ENCODE results near the gene RPS21. TPM values are rescaled to one million over a fixed set of nuclear protein-coding genes. Genes with fewer than 3 reads are reported as not detected.

RPS21 gene
- total and polyA plus RNA-seq, 11 donors = 434 to 3,051 (median 712) TPM

GRCh38 chr20:62415354-62416111 lies 28.6 kb downstream of the RPS21 start:
- intact Hi-C loops (cut with DNase I) = loop anchor here in 4 of 10 donors (10.0 kb wide), 2 partner anchors 79 to 199 kb away; no protein-coding TSS in a partner anchor
- TF ChIP-seq CTCF (IDR thresholded peaks at IDR 0.05) = no peak
- TF ChIP-seq POLR2A (IDR thresholded peaks at IDR 0.05) = no peak

GRCh38 chr20:62416651-62417637 lies 30.0 kb downstream of the RPS21 start:
- ATAC-seq (no peak), DNase-seq (no peak)
- H3K4me3 ChIP-seq = no peak overlapping the region
- H3K27ac ChIP-seq = no peak overlapping the region
- 78 to 83% (median 81%) methylated on average over 41 to 43 of the region's 43 CpGs for WGBS, 4 donors
- no peaks in the 10 kb centered on the region for H3K4me1 ChIP-seq
- intact Hi-C loops (cut with DNase I) = loop anchor here in 4 of 10 donors (10.0 kb wide), 2 partner anchors 78 to 198 kb away; no protein-coding TSS in a partner anchor
- TF ChIP-seq POLR2A (IDR thresholded peaks at IDR 0.05) = no peak
- TF ChIP-seq CTCF (IDR thresholded peaks at IDR 0.05) = no peak
- H3K9me3 ChIP-seq = no peaks in the 10 kb centered on the region
- peaks cover 0 to 4% (median 0%) of the 10 kb centered on the region in 9 donors for H3K27me3 ChIP-seq
- no peaks in the 10 kb centered on the region for H3K36me3 ChIP-seq

More at GRCh38 chr20:62415354-62416111, 28.6 kb downstream of the RPS21 start:
- Histone ChIP-seq H3K36me3 (no peaks in the 10 kb centered on the region), H3K9me3 (no peaks in the 10 kb centered on the region), H3K27me3 (peaks cover 0 to 4% (median 0%) of the 10 kb centered on the region in 9 donors), H3K4me1 (peaks cover 0 to 1% (median 0%) of the 10 kb centered on the region in 12 donors), H3K27ac (no peak overlapping the region), H3K4me3 (no peak overlapping the region)
- WGBS, 4 donors = 79 to 82% (median 79%) methylated on average over 18 to 24 of the region's 24 CpGs
- no peak for ATAC-seq
- no peak for DNase-seq

DNA sequence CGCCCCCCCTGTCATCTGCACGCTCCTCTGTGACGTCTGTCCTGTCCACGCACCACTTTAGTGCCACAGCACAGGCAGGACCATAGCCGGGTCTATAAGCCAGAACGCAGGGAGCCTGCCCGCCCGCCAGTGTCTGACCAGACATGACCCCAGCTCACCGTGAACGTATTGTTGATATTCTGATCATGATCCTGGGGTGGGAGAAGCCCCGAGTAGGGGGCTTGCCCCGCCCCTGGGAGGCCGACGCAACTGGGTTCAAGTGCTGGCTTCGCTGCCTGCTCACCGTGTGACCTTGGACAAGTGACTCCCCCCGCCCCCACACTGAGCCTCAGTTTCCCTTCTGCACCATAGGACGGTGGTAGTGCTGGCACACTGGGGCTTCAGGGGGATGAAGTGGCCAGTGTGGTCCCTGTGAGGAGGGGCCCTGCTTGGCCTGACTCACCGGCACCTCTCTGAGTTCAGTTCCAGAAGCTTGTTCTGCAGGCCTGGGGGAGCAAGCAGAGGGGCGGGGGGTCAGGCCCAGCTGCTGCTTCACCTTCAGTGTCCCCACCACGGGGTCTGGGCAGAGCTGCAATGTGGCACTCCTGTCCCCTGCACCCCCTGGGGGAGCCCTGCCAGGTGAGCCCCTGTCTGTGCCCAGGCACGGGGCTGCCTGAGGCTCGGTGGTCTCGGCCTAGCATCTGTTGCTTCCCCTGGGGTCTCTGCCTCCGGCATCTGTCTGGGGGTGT lies 31.2 kb downstream of the RPS21 start:
- intact Hi-C loops (cut with DNase I) = loop anchor here in 4 of 10 donors (10.0 kb wide), 2 partner anchors 77 to 197 kb away; no protein-coding TSS in a partner anchor
- Histone ChIP-seq H3K36me3 (no peaks in the 10 kb centered on the region), H3K4me3 (no peak overlapping the region), H3K4me1 (no peaks in the 10 kb centered on the region), H3K27ac (no peak overlapping the region), H3K9me3 (no peaks in the 10 kb centered on the region), H3K27me3 (peaks cover 0 to 4% (median 0%) of the 10 kb centered on the region in 9 donors)
- TF ChIP-seq CTCF (IDR thresholded peaks at IDR 0.05) (no peak), POLR2A (IDR thresholded peaks at IDR 0.05) (no peak)
- DNase-seq = no peak
- no peak for ATAC-seq
- WGBS, 4 donors = 66 to 80% (median 78%) methylated on average over 20 to 25 of the region's 25 CpGs

Measured in heart left ventricle (tissue), 16 donors.